MV-4-11 (cell line): ENCODE measurements around the gene CCDC71.

Source experiments
- DNase-seq: peaks from one replicate; lab custom pipeline; 2025; lab: John Stamatoyannopoulos, UW

The CCDC71 gene

DNA sequence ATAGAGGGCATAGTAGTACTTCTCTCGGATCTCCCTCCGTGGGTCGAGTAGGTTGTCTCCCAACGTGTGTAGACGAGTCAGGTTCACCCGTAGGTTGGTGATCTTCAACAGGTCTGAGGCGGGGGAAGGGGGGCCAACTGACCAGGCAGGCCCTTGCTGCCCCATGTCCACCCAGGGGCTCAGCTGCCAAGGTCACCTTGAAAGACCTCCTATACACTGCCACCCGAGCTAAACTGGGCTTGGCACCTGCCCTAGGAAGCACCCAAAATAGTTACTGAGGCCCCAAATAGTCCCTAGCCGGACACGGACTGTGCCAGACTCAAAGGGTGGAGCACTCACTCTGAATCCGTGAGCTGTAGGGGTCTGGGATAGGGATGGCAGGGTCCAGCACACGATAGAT, 35.1 kb downstream of the CCDC71 start:
- DNase-seq, result no peak

- DNase-seq, result no peak
These were observed 41.0 kb downstream of the CCDC71 start for GRCh38 chr3:49124991-49125670.

DNA sequence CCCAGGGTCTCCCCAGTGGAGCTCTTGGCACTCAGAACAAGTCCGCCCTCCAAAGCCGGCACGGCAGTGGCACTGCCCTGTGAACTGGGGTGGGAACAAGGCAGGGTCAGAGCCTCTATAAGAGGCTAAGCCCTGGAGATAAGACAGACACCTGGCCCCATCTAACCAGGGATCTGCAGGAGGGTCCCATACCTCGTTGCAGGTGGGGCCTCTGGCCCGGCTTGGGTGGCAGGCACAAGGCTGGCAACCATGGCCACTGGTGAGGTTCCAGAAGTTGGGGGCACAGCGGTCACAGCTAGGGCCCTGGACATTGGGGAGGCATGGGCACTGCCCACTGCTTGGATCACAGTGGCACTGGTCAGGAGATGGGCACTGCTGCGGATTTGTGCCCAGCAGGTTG, 41.9 kb downstream of the CCDC71 start:
- DNase-seq, result no peak

- no peak for DNase-seq
These were observed 42.4 kb downstream of the CCDC71 start for GRCh38 chr3:49123687-49124086.

DNA sequence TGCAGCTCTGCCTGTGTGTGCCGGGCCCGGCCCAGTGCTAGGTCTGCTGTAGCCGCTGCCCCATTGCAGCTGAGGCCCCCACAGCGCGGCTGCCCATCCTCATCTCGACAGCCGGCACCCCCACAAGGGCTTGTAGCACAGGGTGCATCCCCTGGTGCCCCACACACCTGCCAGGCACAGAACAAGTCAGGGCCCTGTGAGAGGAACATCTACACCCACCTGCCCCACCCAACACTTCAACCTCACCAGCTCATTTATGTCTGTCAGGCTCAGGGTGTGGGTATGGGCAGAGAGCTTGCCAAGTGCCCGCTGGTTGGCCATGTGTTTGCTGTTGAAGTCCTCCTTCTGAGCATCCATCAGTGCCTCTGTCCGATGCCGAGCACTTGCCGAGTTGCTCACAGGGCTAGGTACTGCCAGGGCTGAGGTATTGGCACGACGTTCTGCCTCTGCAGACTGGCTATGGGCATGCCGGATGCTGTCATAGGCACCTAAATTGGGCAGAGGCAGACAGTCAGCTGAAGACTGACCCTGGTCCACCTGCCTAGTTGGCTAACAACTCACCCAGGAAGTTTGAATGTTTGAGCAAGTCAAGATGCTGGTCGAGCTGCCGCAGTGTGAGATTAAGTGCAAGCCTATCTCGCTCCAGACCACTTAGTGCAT, 43.1 kb downstream of the CCDC71 start:
- DNase-seq, result no peak

DNA sequence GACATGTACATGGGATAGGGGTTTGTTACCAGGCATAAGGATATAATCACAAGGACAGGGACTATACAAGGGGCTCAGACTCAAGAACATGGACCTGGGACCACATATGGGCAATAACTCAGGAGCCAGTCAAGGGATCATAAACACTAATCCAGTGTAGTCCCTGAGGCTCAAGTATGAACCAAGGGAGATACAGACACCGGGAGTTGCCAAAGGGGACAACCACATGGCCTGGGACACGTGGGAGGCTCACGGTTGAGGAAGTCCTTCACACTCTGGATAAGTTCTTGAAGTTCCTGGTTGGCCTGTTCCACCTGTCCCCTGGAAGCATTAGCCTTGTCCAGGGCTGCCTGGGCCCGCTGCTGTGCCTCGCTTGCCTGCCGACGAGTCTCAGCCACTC, 43.7 kb downstream of the CCDC71 start:
- no peak for DNase-seq

DNA sequence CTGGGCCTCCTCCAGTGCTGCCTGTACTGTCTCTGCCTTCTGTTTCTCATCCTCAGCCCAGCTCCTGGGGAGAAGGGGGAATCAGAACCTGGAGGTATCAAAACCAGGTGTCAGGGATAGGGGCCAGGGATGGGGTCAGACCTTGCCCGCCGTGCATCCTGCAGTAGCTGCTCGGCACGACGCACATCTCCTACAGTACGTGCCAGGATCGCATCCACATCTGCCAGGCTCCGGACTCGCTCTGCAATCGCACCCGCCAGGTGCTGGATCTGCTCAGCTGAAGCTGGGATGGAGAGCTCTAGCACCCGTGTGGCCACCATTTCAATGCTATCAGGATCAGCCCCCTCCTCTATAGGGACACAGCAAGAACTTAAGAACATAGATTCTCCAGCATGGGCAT, 44.1 kb downstream of the CCDC71 start:
- no peak for DNase-seq

DNA sequence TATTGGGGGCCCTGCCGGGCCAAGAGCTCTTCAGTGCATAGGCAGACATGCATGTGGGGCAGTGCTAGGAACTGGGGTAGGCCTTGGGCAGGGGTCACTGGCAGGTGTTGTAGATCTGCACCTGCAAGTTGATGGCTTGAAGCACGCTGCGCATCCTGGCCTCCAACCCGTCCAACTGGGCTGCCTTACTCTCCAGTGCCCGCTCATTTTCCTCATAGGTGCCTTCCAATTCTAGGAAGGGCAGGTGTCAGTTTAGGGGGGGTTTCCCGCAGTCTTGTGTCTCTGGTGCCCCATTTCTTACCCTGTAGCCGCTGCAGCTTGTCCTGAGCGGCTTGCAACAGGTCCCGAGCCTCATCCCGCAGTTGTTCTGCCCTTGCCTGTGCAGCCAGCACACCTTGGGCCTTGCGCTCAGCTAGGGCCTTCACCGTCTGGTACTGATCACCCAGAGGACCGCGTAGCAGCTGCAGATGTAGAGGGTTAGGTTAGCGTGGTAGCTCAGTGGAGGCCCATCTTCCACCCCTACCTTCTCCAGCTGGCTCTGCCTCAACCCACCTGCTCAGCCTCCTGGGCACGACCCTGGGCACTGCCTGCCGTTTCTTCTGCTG, 44.9 kb downstream of the CCDC71 start:
- no peak for DNase-seq

GRCh38 chr3:49120438-49121131, 45.5 kb downstream of the CCDC71 start, which contains the start of gene USP19:
USP19 (minus strand) TSS chr3:49120823; CDS start chr3:49119145, 1,678 bp downstream.
- DNase-seq, result peak; percentile 89

- no peak for DNase-seq
These were observed 46.1 kb downstream of the CCDC71 start for GRCh38 chr3:49120096-49120437.

GRCh38 chr3:49119439-49119838, 46.7 kb downstream of the CCDC71 start:
- no peak for DNase-seq

GRCh38 chr3:49119036-49119435, 47.1 kb downstream of the CCDC71 start:
- no peak for DNase-seq
